ENCODE data around the gene FAM107B. TPM values are rescaled to one million over a fixed set of nuclear protein-coding genes. Genes with fewer than 3 reads are reported as not detected.

Gene FAM107B
- total RNA-seq, 4 donors from 2014 or later, result 24.1 to 69.7 (median 43.2) TPM

- DNase-seq, result peak in 1 of 2 donors; percentile 25
- Histone ChIP-seq H3K36me3 (no peaks in the 10 kb centered on the region), H3K4me3 (no peak overlapping the region), H3K27me3 (no peaks in the 10 kb centered on the region), H3K9me3 (no peaks in the 10 kb centered on the region), H3K4me1 (peaks cover 6 to 8% of the 10 kb centered on the region in 2 donors), H3K27ac (peak overlapping the region; percentile 43 to 60)
- intact Hi-C loops (cut with DNase I; ENCODE audit: low total_unique reads), result no loop called here
- TF ChIP-seq CTCF (IDR thresholded peaks at IDR 0.05) (no peak), POLR2A (IDR thresholded peaks at IDR 0.05) (no peak)
Measured at GRCh38 chr10:14667280-14667679, 107.4 kb downstream of the FAM107B start.

- Histone ChIP-seq H3K9me3 (no peaks in the 10 kb centered on the region), H3K27ac (peak overlapping the region; percentile 43 to 60), H3K27me3 (no peaks in the 10 kb centered on the region), H3K4me3 (no peak overlapping the region), H3K4me1 (peaks cover 2 to 8% of the 10 kb centered on the region in 2 donors), H3K36me3 (no peaks in the 10 kb centered on the region)
- no peak for TF ChIP-seq CTCF (IDR thresholded peaks at IDR 0.05)
- no peak for TF ChIP-seq POLR2A (IDR thresholded peaks at IDR 0.05)
- intact Hi-C loops (cut with DNase I; ENCODE audit: low total_unique reads), result no loop called here
- DNase-seq, result no peak
Measured at GRCh38 chr10:14665865-14666857, 108.5 kb downstream of the FAM107B start.

- peak overlapping the region in 1 of 2 donors; percentile 19 for H3K27ac ChIP-seq
- no peaks in the 10 kb centered on the region for H3K9me3 ChIP-seq
- H3K36me3 ChIP-seq, result no peaks in the 10 kb centered on the region
- no peaks in the 10 kb centered on the region for H3K27me3 ChIP-seq
- H3K4me3 ChIP-seq, result no peak overlapping the region
- intact Hi-C loops (cut with DNase I; ENCODE audit: low total_unique reads), result no loop called here
- no peak for DNase-seq
- TF ChIP-seq CTCF (IDR thresholded peaks at IDR 0.05) (no peak), POLR2A (IDR thresholded peaks at IDR 0.05) (no peak)
- peaks cover 0 to 7% of the 10 kb centered on the region in 2 donors for H3K4me1 ChIP-seq
Measured at GRCh38 chr10:14665304-14665703, 109.4 kb downstream of the FAM107B start.

- H3K4me3 ChIP-seq, result no peak overlapping the region
- no peaks in the 10 kb centered on the region for H3K36me3 ChIP-seq
- TF ChIP-seq CTCF (IDR thresholded peaks at IDR 0.05), result no peak
- TF ChIP-seq POLR2A (IDR thresholded peaks at IDR 0.05), result no peak
- no peak overlapping the region for H3K27ac ChIP-seq
- no peak for DNase-seq
- H3K4me1 ChIP-seq, result no peaks in the 10 kb centered on the region
- no peaks in the 10 kb centered on the region for H3K9me3 ChIP-seq
- intact Hi-C loops (cut with DNase I; ENCODE audit: low total_unique reads), result no loop called here
- H3K27me3 ChIP-seq, result no peaks in the 10 kb centered on the region
Measured at GRCh38 chr10:14664345-14664744, 110.4 kb downstream of the FAM107B start.

- no peak for DNase-seq
- Histone ChIP-seq H3K4me3 (no peak overlapping the region), H3K4me1 (no peaks in the 10 kb centered on the region), H3K27ac (no peak overlapping the region), H3K9me3 (no peaks in the 10 kb centered on the region), H3K27me3 (no peaks in the 10 kb centered on the region), H3K36me3 (no peaks in the 10 kb centered on the region)
- intact Hi-C loops (cut with DNase I; ENCODE audit: low total_unique reads), result no loop called here
- TF ChIP-seq POLR2A (IDR thresholded peaks at IDR 0.05) (no peak), CTCF (IDR thresholded peaks at IDR 0.05) (no peak)
Measured at GRCh38 chr10:14661818-14662217, 112.9 kb downstream of the FAM107B start.

Data from uterus (tissue), 4 donors.